Vagina (tissue), 2 donors: ENCODE results near the gene AP4M1.

Source experiments
- CTCF ChIP-seq, 3 experiments: fragments of 450-650 bp in 2 of 3; fragments of 200-600 bp in 1 of 3; sonication (generic) in 1 of 3; IDR thresholded peaks; one replicate each; pipeline ENCODE4 v1.5.1; 2017 to 2019; ENCODE audit warnings: antibody characterized with exemption in 3 of 3, mild to moderate bottlenecking in 2 of 3, moderate library complexity in 2 of 3
- POLR2A ChIP-seq, 2 donors: fragments of 450-650 bp; IDR thresholded peaks; one replicate each; pipeline ENCODE4 v1.6.1; 2017; ENCODE audit warnings: antibody characterized with exemption in 2 of 2, mild to moderate bottlenecking in 2 of 2, moderate library complexity in 2 of 2
- POLR2AphosphoS5 ChIP-seq, 2 donors: sonication (generic); formaldehyde crosslinking; IDR thresholded peaks; one replicate each; pipeline ENCODE4 v1.9.0; 2017; ENCODE audit warnings: antibody characterized with exemption in 2 of 2, mild to moderate bottlenecking in 2 of 2, low read depth in 1 of 2; ENCODE audit not compliant: insufficient read depth in 1 of 2

DNA sequence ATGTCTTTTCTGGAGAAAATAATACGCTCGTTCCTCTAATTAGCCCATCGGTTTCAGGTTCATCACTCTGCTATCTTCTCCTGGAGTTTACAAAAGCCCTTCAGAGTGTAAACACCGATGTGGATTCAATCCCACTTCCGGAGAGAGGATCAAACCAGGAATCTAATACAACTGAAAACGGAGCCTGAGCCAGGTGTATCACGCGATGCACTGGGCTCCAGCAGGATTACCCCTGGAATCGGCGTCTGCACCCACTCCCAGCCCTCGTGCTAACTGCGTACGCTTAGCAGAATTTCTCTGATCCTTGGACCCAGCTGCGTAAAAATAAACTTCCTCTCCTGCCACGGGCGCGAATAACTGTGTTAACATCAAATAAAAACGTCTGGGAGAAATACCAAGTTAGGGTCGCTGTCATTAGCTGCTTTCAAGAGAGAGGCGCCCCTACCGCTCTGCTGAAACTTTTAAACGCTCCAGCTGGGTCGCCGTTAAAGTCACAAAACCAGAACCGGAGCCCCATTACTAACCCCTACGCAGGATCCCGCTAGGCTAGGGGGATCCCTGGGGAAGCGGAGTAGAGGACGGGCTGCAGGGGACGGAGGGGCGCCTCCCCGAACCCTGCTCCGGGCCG is 20.4 kb upstream of the AP4M1 start:
- TF ChIP-seq CTCF (IDR thresholded peaks at IDR 0.05): no peak
- no peak for TF ChIP-seq POLR2A (IDR thresholded peaks at IDR 0.05)
- no peak for TF ChIP-seq POLR2AphosphoS5 (IDR thresholded peaks at IDR 0.05; ENCODE audit: insufficient read depth in 1 of 2, low read depth in 1 of 2)
